SK-N-MC (cell line): ENCODE results near the gene NMNAT2.

Experiments used
- EZH2 ChIP-seq: fragments of 200-600 bp; sonication (generic); IDR thresholded peaks from one replicate; pipeline ENCODE4 v1.6.1; 2017; ENCODE audit warnings: antibody characterized with exemption
- POLR2AphosphoS5 ChIP-seq: IDR thresholded peaks from 2 replicates; pipeline ENCODE4 v1.6.1; 2012; ENCODE audit warnings: mild to moderate bottlenecking, low read depth, low read length, borderline replicate concordance

GRCh38 chr1:183407961-183408360 is 10.2 kb downstream of the NMNAT2 start:
- TF ChIP-seq POLR2AphosphoS5, result no peak
- TF ChIP-seq EZH2, result no peak
